IPS-NIHi7 (cell line): Measurements from ENCODE around the gene CD300H.

Experiments used
- DNase-seq: peaks from one replicate; pipeline ENCODE4 v3.0.0; 2012; ENCODE audit warnings: mixed read lengths; ENCODE audit errors: extremely low spot score

CD300H gene

DNA sequence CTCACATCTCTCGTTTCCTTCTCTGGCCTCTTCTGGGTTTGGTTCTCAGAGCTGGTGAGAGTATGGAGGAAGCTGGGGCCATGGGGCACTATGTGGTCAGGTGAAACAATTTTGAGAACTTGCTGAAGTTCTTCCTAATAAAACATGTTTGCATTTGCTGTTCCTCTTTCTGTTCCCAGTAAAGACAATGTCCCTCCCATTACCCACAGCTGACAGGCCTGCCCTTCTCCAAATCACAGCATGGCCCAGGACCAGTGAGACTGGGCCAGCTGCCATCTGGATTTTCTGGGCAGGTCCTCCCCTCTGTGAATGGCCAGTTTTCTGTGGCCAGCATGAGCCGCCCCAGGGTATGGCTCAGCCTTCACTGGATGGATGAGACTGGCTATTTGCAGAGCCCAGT lies at the start of gene CD300H:
CD300H (minus strand) TSS at position 113 of the 400 bp plus-strand sequence.
- DNase-seq = no peak

DNA sequence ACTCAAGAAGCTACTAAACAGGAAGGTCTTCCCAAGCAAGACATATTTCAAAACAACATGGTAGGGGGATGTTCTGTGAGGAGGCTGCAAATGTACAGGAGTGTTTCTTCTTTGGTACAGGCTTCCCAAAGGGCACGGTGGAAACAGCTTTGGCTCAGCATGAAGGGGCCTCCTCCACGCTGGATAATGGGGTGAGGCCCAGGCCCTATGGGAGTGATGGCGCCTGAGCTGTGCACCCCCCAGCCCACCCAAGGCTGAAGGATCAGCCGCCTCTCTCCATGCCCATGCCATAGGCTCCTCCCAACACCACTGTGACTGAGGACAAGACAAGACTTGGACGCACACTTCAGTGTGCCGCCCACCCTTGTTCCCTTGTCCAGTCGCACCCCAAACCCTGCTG lies 49.4 kb upstream of the CD300H start:
- DNase-seq = no peak

DNA sequence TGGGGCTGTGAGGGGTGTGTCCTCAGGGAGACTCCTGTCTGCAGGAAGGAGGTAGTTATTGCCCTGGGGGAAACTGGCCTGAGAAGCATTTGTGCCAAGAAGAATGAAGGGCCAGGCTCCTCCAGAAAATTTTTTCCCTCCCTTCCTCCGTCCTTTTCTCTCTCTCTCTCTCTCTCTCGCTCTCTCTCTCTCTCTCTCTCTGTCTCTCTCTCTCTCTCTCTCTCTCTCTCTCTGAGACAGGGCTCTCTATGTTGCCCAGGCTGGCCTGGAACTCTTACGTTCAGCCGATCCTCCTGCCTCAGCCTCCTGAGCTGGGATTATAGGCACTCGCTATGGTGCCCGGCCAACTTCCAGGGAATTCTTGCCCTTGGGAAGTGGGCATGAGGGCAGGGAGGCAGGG lies 44.7 kb upstream of the CD300H start:
- no peak for DNase-seq

DNA sequence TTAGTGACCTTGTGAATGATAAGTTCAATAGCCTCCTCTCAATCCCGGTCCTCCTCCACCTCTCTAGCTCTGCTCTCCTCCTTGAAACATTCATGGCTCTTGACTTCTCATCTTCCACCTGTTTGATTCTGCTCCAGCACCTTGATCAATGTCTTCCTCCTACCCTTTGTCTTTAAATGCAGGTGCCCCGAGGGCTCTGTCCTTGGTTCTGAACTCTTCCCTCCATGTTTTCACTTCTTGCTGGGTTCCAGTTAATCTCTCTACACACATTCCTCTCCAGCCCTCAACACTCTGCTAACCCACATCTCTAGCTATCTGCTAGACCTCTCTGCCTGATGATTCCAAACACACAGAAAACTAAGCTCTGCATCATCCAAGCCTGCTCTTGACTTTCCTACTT lies 42.8 kb upstream of the CD300H start:
- DNase-seq = peak; percentile 57

DNA sequence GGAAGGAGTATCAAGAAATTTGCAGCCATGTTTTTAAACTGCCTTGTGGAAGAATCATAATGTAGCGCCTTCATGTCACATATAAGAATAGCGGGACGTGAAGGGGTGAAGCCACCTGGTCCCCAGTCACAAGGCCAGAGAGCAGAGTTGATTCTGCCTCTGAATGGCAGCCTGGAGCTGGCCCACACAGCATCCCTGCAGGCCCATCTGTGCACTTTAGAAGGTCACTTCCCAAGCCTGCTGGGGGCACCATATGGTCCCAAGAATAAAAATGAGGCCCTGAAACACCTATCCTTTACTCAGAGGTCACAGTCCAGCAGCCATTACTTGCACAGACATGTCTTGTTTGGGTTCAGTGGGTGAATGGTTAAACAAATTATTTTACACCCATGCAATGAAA lies 41.2 kb upstream of the CD300H start:
- DNase-seq = no peak

DNA sequence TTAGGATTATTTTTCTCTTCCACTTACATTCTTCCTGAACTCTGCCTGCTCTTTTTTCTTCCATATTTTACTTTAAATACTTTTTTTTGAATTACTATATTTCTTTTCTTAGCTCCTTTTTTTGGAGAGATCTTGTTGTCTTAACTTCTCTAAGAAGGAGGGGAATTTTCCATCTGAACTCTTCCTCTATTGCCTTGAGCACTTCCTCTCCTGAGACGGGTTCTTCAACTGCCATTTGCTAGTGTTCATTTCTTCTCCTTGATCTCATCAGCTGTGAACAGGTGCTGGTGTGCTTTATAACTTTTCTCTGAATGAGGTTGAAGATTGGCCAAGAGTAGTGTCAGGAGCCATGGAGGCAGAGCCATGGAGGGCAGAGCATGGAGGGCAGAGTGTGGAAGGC lies 39.9 kb upstream of the CD300H start:
- no peak for DNase-seq

DNA sequence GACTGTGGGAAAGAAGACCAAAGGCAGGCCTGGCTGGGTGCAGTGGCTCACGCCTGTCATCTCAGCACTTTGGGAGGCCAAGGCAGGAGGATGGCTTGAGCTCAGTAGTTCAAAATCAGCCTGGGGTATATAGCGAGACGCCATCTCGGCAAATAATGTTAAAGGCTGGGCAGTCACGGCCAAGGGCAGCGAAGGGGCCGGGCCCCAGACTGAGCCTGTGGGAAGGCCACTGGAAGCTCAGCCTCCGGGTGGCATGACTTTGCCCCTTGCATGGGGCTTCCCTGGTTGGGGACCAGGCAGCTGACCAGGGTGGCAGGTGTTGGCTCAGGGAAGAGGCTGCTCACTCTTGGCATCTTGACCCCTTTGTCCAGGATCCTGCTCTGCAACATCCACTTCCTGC lies 38.7 kb upstream of the CD300H start:
- no peak for DNase-seq

DNA sequence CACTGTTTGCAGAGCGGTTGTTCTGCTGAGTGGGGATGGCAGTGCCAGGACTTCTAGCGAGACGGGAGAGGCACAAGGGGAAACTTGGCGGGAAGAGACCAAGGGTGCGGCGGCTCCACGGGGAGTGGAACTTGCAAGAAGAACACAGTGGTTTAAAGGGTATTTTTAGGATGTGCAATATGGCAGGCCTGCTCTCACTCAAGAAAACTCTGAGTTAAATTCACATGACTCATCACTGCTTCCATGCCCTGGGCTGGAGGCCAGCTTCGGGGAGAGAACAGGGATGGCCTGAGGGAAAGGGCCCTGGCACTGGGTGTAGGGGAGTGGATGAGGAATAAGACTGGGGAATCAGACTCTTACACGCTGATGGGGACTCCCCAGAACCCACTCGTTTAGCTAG lies 38.1 kb upstream of the CD300H start:
- no peak for DNase-seq

DNA sequence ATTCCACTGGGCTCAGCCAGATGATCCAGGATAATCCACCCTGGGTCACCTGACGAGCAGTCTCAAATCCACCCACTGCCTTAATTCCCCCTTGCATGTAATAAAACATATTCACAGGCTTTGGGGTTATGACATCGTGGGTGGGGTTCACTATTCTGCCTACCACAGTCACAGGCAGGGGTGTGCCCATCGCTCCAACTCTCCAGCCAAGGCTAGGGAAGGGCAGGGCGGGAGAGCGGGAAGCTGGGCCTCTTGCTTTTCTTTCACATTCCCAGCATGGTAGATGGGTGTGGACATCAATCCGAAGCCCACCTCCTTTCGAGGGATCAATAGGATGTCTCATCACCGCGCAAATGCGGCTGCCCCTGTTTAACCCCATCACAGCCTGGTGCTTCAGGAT lies 37.5 kb upstream of the CD300H start:
- no peak for DNase-seq

DNA sequence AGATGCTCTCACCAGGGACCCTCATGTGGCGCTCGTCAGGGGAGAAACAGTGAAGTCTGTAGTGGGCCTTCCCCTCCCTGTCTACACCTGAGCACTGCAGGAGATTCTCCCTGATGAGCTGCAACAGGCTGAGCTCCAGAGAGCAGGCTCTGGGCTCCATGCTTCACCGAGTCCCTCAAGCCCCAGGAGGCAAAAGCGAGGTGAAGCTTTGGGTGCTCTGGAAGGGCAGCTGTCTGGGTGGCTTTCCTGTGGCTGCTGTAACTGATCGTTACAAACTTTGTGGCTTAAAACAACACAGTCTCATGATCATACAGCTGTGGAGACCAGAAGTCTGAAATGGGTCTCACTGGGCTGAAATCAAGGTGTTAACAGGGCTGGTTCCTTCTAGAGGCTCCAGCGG lies 36.9 kb upstream of the CD300H start:
- DNase-seq = no peak

DNA sequence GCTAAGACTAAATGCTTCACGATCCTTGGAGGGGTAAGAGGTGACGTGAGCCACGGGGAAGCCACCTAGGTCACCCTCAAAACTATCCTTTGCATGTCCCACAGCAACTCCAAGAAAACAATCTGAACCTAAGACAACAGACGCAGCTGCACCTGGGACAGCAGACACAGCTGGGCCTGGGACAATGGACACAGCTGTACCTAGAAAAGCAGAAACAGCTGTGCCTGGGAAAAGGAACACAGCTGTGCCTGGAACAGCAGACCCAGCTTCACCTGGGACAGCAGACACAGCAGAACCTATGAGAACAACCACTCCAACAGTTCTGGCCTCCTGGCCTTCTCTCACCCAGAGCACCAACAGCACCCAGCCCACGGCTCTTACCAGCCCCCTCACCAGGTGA lies 36.4 kb upstream of the CD300H start:
- no peak for DNase-seq

DNA sequence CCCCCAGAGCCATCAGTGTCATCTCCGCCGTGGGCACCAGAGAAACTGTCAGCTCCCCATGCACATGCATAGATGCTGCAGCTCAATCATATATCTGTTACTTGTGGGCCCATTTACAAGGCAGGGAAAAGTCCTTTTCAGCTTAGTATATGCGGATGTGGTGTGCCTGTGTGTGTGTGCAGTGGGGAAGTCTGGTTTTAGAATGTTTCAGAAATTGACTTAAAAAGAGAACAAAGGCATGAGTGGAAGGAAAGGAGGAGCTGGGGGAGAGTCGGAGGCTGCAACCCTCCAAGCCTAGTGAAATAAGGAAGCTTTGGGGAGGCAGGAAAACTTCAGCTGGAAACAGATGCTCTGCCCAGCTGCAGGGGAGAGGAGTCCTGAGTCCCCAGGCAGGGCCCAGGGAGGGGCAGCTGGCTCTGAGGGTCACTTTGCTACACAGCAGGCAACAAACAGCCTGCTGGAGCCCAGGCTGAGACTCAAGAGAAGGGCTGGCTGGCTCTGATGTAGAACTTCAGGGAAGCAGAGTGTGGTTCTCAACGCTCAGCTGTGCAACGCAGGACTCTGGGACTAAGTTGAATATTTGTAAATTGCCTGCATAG lies 35.8 kb upstream of the CD300H start:
- DNase-seq = no peak

DNA sequence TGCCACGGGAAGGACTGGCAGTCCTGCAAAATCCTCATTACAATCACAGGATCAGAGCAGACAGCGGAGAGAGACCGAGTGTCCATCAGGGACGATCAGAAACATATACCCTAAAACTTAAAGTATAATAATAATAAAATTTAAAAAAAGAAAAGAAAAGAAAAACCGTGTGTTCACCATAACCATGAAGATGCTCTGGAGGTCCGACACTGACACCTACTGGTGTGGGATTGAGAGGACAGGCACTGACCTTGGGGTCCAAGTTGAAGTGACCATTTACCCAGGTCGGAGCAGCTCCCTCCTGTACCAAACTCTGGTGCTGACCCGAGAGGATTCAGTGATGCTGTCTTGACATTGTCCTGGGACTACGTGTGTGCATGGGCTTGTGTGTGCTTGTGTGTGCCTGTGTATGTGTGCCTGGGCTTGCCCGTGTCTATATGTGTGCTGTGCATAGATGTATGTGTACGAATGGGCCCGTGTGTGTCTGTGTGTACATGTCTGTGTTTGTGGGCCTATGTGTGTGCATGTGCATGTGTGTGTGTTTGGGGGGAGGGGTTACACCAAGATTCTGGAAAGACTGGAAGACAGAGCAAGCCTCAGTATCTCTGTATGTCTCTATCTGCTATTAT lies 34.7 kb upstream of the CD300H start:
- DNase-seq = peak; percentile 74

DNA sequence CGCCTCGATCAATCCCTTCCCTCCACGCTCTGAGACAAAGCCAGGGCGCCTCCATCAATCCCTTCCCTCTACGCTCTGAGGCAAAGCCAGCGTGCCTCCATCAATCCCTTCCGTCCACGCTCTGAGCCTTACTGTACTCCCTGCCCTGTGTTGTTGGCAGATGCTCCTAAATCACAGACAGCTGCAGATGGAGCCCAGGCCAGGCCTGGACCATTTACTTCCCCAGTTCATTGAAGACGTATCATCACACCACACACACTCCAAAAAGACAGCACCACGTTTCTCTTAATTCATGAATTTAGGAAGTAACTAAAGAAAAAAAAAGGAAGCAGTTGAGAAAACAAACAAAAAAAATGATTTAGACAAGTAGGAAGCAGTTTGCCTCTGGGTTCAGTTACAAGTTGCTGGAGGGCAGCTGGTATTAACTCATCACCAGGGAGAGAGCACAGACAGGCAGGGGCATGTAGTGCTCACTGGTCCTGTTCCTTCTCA lies 32.2 kb upstream of the CD300H start:
- DNase-seq = no peak

DNA sequence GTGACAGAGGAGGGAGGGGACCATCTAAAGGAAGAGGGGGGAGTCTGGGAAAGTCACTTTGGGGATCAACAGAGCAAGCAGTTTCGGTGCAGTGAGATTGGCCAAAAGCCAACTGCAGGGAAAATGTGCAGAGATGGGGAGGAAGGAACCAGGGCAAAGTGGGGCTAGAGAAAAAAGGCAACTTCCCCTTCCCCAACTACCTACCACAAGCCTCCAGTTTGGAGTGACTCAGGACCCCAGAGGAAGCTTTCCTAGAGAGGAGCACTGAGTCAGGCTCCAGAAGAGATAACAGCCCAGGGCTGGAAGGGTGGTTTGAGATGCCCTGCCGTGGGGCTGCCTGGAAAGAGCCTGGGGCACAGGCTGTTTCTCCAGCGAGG lies 31.7 kb upstream of the CD300H start:
- DNase-seq = no peak

DNA sequence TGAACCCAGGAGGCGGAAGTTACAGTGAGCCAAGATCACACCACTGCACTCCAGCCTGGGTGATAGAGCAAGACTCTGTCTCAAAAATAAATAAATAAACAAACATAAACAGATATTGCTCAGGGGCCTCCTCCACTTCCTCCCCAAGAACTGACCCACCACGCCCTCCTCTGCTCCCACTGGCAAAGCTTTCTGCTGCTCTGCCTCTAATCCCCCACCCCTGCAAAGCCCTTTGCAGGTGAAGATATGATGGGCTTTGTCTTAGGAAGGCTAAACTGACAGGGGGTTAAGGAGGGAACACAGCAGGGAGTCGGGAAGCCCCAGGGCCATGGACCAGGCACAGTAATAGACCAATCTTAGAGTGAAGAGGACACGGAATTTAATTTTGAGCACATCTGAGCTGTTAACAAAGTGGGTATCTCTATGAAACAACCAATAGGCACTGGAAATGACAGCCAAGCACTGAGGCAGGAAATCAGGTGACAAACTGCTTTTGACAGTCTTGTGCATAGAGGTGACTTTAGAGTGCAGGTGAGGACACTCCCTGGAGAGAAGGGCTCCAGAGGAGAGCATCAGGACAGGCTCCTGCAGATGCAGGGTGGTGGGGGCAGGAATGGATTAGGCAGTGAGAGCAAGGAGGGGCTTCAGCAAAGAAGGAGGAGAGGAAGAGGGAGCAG lies 31.2 kb upstream of the CD300H start:
- no peak for DNase-seq

DNA sequence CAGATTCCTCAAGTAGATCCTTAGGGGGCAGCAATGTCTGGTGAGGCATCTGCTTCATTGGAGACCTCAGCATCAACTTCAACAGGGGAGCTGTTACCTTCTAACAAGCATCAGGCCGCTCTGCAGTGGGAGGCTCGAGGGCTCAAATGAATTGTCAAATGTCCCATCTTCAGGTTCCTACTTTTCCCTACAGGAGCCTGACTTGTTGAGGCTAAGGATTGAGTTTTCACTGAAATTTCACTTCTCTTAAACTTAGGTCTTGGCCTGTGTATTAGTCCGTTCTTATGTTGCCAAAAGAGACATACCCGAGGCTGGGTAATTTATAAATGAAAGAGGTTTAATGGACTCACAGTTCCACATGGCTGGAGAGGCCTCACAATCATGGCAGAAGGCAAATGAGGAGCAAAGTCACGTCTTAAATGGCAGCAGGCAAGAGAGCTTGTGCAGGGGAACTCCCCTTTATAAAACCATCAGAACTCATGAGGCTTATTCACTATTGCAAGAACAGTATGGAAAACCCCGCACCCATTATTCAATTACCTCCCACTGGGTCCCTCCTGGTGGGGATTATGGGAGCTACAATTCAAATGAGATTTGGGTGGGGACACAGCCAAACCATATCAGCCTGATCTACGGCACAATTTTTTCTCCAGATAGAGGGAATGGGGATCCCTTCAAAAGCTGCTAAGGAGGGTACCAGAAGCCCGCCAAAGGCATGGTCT lies 29.9 kb upstream of the CD300H start:
- DNase-seq = no peak

DNA sequence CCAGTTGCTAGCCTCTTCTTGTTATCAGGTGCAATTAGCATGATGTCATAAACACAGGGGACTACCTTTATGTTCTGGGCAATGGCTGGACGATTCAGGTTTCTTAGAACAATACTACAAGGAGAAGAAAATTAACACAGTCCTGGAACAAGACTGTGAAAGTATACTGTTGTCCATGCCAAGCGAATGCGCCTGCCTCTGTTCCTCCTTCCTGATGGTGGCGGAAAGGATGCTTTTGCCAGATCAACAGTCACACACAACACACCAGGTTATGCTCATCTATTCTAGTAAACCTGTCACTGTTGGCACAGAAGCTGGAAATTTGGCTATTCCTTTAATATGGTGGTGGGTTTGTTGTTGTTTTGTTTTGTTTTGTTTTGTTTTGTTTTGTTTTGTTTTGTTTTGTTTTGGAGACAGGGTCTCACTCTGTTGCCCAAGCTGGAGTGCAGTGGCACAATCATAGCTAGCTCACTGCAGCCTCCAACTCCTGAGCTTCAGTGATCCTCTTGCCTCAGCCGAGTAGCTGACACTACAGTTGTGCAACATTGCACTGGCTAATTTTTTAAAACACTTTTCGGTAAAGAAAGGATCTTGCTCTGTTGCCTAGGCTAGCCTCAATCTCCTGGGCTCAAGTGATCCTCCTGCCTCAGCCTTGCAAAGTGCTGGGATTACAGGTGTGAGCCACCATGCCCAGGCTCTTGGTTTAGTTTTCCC lies 27.9 kb upstream of the CD300H start:
- DNase-seq = no peak

DNA sequence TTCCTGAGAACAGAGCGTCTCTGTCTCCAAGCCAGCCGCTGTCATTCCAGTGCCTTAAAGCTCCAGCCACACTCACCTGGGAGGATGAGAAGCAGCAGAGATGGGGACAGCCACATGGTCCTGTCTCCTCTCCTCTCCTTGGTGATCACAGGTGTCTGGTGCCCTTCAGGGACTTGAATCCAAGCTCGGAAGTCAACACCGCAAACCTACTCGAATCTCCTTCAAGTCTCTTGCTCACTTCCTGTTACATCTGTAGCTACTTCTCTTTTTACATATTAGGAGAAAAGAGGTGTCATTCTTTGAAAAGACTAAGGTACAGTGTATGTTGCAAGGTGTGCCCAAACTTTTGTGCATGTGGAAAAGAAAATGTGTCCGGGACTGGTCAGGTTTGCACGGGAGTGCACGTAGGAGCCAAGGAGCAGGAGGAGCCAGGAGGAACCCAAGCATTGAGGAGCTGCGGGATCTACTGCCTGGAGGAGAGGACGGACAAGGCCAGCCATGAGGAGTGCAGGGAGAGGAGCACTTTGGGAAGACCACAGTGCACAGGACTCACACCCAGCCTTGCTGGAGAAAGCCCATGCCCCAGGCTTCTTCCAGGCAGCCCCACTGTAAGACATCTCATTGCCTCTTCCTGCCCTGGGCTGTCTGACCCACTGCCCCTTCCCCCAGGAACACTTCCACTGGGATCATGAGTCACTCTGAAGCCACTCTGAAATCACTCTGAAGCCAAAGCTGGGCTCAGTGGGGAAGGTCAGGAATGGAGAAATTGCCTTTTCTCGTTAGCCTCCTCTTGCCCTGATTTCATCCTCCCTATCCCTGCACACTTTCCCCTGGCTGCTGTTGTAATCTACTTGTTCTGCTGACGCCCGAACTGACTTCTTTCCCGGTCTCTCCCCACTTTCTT lies 25.0 kb upstream of the CD300H start, which contains the start of gene CD300LD:
CD300LD (minus strand) TSS at position 197 of the 904 bp plus-strand sequence; CDS start at position 116, 81 bp downstream.
- no peak for DNase-seq

DNA sequence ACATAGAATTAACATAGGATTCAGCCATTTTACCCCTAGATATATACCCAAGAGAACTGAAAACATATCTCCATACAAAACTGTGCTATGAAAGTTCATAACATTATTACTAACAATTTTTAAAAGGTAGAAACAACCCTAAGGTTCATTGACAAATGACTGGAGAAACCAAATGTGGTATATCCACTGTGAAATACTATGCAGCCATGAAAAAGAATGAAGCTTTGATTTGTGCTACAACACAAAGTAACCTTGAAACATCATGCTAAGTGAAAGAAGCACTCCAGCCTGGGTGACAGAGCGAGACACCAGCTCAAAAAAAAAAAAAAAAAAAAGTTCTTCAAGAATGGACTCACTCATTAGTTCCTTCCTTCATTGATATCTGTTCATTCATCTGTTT lies 24.2 kb upstream of the CD300H start:
- DNase-seq = no peak

DNA sequence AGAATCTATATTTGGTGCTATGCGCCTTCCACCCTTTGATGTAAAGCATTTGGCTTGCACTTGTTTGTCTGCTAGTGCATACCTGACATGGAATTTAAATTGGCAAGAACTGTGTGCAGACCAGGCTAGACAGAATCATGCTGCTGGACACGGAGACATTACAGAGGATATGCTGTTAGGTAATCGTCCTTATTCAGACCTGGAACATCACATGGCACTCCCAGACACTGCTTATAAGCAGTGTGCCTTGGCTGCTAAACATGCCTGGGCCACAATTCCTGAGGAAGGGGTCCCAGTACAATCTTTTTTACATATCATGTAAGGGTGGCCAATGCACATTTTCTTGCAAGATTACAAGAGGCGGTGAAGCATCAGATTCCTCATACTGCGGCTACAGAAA lies 18.4 kb upstream of the CD300H start:
- DNase-seq = no peak
